Testis (tissue), 3 donors: ENCODE measurements around the gene MXD3. TPM values are rescaled to one million over a fixed set of nuclear protein-coding genes. Genes with fewer than 3 reads are reported as not detected.

Experiments used
- DNase-seq: peaks from one replicate; pipeline ENCODE4 v3.0.0-alpha.2; 2019
- H3K27ac ChIP-seq, 2 donors: fragments of 200-600 bp; sonication (generic); one replicate each; pipeline ENCODE4 v1.5.1; 2019
- H3K27me3 ChIP-seq: fragments of 200-600 bp; sonication (generic); one replicate; pipeline ENCODE4 v1.5.1; 2019
- H3K36me3 ChIP-seq: fragments of 200-600 bp; sonication (generic); one replicate; pipeline ENCODE4 v1.5.1; 2017; ENCODE audit warnings: low read depth; ENCODE audit errors: missing control alignments
- H3K4me1 ChIP-seq: fragments of 200-600 bp; sonication (generic); one replicate; pipeline ENCODE4 v1.5.1; 2019
- H3K4me3 ChIP-seq, 2 donors: fragments of 200-600 bp; sonication (generic); one replicate each; pipeline ENCODE4 v1.5.1; 2017 to 2019
- H3K9me3 ChIP-seq: fragments of 200-600 bp; sonication (generic); one replicate; pipeline ENCODE4 v1.5.1; 2017
- POLR2A ChIP-seq: fragments of 450-650 bp; IDR thresholded peaks from one replicate; pipeline ENCODE4 v1.6.1; 2017; ENCODE audit warnings: antibody characterized with exemption, mild to moderate bottlenecking, moderate library complexity
- WGBS, 2 donors: methylation state at CpG; one replicate each; pipeline ENCODE4 v1.1.5; 2018; 5-methylcytosine and 5-hydroxymethylcytosine counted together
- intact Hi-C: fragments of 100-400 bp; cut with DNase I; formaldehyde crosslinking; loops from one replicate; pipeline ENCODE4 v1.15.1; 2023; ENCODE audit warnings: low total_unique reads
- polyA plus RNA-seq: library from polyadenylated mRNA; stranded (reverse); fragments of 350-450 nt; fragmentation: Illumina TruSeq; extraction: RNeasy Lipid Tissue Mini Kit (QIAGEN cat#74804); gene quantifications from one replicate; pipeline ENCODE4 v1.2.3, GENCODE V29; 2014; ENCODE audit warnings: low read depth, low replicate concordance; ENCODE audit not compliant: insufficient read depth
- total RNA-seq, 2 donors: library from RNA; depleted of rRNA; stranded (reverse); fragments of >200 nt; gene quantifications; one replicate each; pipeline ENCODE4 v1.2.3, GENCODE V29; 2016
- TF ChIP-seq, protein P1 (sequence below), 3 experiments: fragments of 450-650 bp in 2 of 3; fragments of 200-600 bp in 1 of 3; sonication (generic) in 1 of 3; IDR thresholded peaks; one replicate each; pipeline ENCODE4 v1.5.1; 2016 to 2019; ENCODE audit warnings: antibody characterized with exemption in 3 of 3, mild to moderate bottlenecking in 2 of 3, moderate library complexity in 1 of 3

The MXD3 gene
- total and polyA plus RNA-seq, 3 donors from 2014 or later: 7.7 to 12.9 (median 12.5) TPM

DNA sequence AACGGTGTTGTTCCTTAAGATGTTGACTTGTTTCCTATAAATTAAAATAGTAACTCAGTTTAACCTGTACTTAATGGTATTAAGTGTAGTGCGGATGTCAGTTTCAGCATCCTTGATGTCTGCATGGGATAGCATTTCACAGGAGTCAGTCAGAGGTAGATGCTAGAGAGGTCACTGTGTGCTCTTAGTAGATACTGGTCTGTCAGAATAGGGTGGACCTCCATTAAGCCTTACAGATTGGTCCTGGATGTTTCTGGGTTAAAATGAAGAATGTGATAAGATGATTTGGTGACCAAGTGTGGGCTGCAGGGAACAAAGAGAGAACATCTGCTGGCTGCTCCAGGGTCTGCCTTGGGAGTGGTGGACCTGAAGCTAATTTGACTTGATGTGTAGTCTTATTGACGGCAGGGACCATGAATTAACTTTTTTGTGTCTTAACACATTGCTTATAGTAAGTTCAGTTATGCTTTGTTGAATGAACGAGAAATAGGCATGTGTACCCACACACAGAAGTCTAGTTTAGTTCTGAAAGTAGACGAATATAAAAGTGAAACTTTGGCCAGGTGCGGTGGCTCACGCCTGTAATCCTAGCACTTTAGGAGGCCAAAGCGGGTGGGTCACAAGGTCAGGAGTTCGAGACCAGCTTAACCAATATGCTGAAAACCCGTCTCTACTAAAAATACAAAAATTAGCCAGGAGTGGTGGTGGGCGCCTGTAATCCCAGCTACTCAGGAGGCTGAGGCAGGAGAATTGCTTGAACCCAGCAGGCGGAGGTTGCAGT, 20.7 kb downstream of the MXD3 start:
- no peak for DNase-seq
- no peaks in the 10 kb centered on the region for H3K27me3 ChIP-seq
- no peak overlapping the region for H3K4me3 ChIP-seq
- intact Hi-C loops: no loop called here
- WGBS, 2 donors: 89 to 92% methylated on average over 12 of the region's 12 CpGs
- no peaks in the 10 kb centered on the region for H3K36me3 ChIP-seq
- H3K4me1 ChIP-seq: no peaks in the 10 kb centered on the region
- no peaks in the 10 kb centered on the region for H3K9me3 ChIP-seq
- TF ChIP-seq POLR2A: no peak
- TF ChIP-seq, protein P1, sequence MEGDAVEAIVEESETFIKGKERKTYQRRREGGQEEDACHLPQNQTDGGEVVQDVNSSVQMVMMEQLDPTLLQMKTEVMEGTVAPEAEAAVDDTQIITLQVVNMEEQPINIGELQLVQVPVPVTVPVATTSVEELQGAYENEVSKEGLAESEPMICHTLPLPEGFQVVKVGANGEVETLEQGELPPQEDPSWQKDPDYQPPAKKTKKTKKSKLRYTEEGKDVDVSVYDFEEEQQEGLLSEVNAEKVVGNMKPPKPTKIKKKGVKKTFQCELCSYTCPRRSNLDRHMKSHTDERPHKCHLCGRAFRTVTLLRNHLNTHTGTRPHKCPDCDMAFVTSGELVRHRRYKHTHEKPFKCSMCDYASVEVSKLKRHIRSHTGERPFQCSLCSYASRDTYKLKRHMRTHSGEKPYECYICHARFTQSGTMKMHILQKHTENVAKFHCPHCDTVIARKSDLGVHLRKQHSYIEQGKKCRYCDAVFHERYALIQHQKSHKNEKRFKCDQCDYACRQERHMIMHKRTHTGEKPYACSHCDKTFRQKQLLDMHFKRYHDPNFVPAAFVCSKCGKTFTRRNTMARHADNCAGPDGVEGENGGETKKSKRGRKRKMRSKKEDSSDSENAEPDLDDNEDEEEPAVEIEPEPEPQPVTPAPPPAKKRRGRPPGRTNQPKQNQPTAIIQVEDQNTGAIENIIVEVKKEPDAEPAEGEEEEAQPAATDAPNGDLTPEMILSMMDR (IDR thresholded peaks at IDR 0.05): no peak
- H3K27ac ChIP-seq: no peak overlapping the region

DNA sequence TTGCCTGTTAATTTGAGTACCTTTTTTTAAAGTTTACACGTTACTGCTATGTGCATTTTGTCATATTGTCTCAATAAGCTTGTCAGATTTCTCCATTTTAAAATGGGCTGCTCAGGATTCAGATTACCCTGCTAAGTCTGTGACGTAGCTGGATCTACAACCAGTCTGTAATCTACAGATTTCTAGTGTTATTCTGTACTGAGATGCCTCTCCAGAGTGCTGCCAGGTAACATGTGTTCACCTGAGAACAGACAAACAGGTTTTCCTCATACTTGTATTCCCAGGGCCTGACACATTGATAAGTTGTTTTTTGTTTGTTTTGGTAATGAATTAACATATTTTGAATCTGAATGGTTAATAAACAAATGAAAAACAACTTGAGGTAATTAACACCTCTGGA, 23.5 kb downstream of the MXD3 start:
- Histone ChIP-seq H3K27ac (no peak overlapping the region), H3K4me3 (no peak overlapping the region), H3K27me3 (no peaks in the 10 kb centered on the region), H3K9me3 (no peaks in the 10 kb centered on the region), H3K4me1 (no peaks in the 10 kb centered on the region), H3K36me3 (no peaks in the 10 kb centered on the region)
- DNase-seq: no peak
- intact Hi-C loops: no loop called here
- no peak for TF ChIP-seq POLR2A
- WGBS, 2 donors: 83 to 91% methylated on average over 2 of the region's 2 CpGs

DNA sequence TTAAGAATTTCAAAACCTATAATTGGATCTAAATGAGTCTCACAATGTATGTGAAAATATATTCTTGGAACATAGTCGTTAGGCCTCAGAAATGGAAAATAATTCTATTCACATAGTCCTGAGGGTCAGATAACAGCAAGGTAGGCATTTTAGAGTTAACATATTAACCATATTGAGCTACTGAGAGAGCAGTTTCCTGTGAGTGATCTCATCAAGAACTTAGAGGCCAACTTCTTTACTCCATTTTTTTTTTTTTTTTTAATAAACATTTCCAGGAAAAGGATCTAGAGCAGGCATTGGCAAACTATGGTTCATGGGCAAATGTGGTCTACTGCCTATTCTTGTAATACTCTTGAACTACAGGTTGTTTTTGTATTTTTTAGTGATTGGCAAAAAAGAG, 34.8 kb downstream of the MXD3 start:
- no peaks in the 10 kb centered on the region for H3K4me1 ChIP-seq
- TF ChIP-seq POLR2A: no peak
- TF ChIP-seq, protein P1 (IDR thresholded peaks at IDR 0.05): no peak
- no peaks in the 10 kb centered on the region for H3K27me3 ChIP-seq
- no peak overlapping the region for H3K27ac ChIP-seq
- no peaks in the 10 kb centered on the region for H3K36me3 ChIP-seq
- intact Hi-C loops: no loop called here
- H3K9me3 ChIP-seq: no peaks in the 10 kb centered on the region
- H3K4me3 ChIP-seq: no peak overlapping the region
- DNase-seq: no peak
- WGBS, 2 donors: 50 to 64% methylated on average over 1 of the region's 1 CpG

DNA sequence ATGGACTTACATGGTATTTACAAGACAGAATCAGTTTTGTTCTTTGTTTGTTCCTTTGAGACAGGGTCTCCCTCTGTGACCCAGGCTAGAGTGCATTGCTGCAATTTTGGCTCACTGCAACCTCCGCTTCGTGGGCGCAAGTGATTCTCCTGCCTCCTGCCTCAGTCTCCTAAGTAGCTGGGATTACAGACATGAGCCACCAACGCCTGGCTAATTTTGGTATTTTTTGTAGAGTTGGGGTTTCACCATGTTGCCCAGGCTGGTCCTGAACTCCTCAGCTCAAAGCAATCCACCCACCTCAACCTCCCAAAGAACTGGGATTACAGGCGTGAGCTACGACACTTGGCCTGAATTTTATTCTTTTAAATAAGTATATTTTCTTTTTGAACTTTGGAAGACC, 35.8 kb downstream of the MXD3 start:
- intact Hi-C loops: no loop called here
- no peaks in the 10 kb centered on the region for H3K4me1 ChIP-seq
- 95 to 97% methylated on average over 6 of the region's 6 CpGs for WGBS, 2 donors
- H3K27ac ChIP-seq: no peak overlapping the region
- no peaks in the 10 kb centered on the region for H3K9me3 ChIP-seq
- no peaks in the 10 kb centered on the region for H3K27me3 ChIP-seq
- H3K4me3 ChIP-seq: no peak overlapping the region
- H3K36me3 ChIP-seq: no peaks in the 10 kb centered on the region
- no peak for TF ChIP-seq POLR2A
- TF ChIP-seq, protein P1 (IDR thresholded peaks at IDR 0.05): no peak
- no peak for DNase-seq

DNA sequence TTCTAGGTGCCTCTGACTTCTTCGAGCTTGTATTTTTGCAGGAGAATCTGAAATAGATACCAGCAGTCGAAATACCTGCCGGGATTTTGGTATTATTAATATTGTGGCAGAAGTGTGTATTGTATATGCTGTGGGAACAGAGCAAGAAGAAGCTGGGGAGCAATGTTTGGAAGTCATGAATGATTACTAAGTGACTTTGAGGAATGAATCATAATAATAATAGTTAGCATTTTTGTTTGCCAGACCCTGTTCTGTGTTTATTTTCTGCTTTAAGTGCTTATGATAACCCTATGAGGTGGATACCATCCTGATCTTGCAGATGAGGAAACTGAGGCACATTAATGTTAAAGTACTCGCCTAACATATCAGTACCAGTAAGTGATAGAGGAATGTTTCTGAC, 40.6 kb downstream of the MXD3 start:
- no peak overlapping the region for H3K27ac ChIP-seq
- WGBS, 2 donors: 93% methylated on average over 4 of the region's 4 CpGs
- intact Hi-C loops: no loop called here
- no peaks in the 10 kb centered on the region for H3K36me3 ChIP-seq
- no peaks in the 10 kb centered on the region for H3K27me3 ChIP-seq
- H3K4me1 ChIP-seq: no peaks in the 10 kb centered on the region
- TF ChIP-seq POLR2A: no peak
- TF ChIP-seq, protein P1 (IDR thresholded peaks at IDR 0.05): no peak
- no peaks in the 10 kb centered on the region for H3K9me3 ChIP-seq
- no peak overlapping the region for H3K4me3 ChIP-seq
- DNase-seq: no peak
